Measurements from ENCODE around the gene ADCY7. TPM values are rescaled to one million over a fixed set of nuclear protein-coding genes. Genes with fewer than 3 reads are reported as not detected.
A peak's percentile ranks its signal among the peaks of the same experiment; 100 is the strongest.

The ADCY7 gene
- total RNA-seq, 1 donor from 2014 or later = 128 TPM

DNA sequence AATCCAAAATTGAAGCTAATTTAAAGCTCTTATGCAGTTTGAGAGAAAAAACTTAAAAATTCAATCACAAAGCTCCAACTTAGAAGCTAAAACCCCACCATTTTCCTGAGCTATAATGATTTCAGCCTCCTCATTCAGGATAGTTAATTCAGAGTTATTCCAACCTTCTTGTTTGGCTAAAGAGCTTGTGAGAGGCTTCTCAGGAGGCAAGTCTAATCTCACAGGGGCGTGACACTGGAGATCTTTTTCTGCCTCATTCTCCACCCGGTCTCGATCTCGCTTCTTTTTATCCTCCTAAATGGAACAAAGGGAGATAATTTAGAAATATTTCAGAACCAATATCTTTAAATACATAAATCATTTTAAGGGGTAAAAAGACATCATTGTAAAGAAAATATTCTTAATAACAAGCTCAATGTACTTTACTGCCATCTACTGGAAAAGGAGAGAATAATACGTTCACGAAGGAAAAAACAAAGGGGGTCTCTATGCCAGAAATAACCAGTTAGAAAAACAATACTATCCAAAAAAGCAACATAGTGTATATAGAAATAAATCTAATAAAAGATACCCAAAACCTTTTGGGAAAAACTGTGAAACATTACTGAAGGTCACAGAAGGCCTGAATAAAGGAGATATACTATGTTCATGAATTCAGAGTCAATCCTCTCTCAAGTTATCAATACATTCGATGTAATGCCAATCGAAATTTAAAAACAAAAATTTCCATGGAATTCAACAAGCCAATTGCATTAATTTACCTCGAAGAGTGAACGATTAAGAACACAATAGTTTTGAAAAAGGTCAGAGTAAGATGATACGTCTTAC lies 88.5 kb downstream of the ADCY7 start:
- POLR2A ChIA-PET = interaction anchor here (1.3 kb wide), 1 partner anchor 28 kb away, joined by 4 read pairs; no protein-coding TSS in a partner anchor
- Mint-ChIP-seq H3K4me3 (no peak overlapping the region), H3K27ac (no peak overlapping the region), H3K9me3 (no peaks in the 10 kb centered on the region), H3K4me1 (peaks cover 12% of the 10 kb centered on the region), H3K27me3 (no peaks in the 10 kb centered on the region), H3K36me3 (ENCODE audit: low read depth) (peaks cover 63% of the 10 kb centered on the region)
- ATAC-seq (ENCODE audit: low read depth) (no peak), DNase-seq (no peak)
- CTCF ChIA-PET = interaction anchor here (0.7 to 6.5 kb wide), 31 partner anchors 11 to 452 kb away, joined by 3 to 117 read pairs (median 5); partner anchors contain the start of gene CNEP1R1
- intact Hi-C loops (cut with micrococcal nuclease) = loop anchor here (1.0 kb wide), 6 partner anchors 28 to 392 kb away; partner anchors contain the start of gene ADCY7
- TF ChIP-seq, protein P1, sequence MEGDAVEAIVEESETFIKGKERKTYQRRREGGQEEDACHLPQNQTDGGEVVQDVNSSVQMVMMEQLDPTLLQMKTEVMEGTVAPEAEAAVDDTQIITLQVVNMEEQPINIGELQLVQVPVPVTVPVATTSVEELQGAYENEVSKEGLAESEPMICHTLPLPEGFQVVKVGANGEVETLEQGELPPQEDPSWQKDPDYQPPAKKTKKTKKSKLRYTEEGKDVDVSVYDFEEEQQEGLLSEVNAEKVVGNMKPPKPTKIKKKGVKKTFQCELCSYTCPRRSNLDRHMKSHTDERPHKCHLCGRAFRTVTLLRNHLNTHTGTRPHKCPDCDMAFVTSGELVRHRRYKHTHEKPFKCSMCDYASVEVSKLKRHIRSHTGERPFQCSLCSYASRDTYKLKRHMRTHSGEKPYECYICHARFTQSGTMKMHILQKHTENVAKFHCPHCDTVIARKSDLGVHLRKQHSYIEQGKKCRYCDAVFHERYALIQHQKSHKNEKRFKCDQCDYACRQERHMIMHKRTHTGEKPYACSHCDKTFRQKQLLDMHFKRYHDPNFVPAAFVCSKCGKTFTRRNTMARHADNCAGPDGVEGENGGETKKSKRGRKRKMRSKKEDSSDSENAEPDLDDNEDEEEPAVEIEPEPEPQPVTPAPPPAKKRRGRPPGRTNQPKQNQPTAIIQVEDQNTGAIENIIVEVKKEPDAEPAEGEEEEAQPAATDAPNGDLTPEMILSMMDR (IDR thresholded peaks at IDR 0.05) = peak; percentile 75

DNA sequence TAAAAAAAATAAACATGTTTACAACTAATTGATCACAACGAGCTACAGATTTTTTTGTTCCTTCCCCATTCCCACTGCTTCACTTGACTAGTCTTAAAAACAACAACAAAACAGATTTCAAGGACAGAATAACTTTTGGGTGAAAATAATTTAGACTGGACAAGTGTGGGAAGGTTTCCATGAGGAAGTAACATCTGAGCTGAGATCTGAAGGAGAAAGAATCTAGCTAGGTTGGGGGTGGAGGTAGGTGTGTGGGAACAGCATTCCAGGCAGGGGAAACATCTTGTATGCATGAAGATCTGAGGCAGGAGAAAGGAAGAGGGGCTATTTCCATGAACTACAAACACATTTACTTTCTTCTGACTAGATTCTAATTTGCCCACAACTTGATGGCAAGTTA lies 93.3 kb downstream of the ADCY7 start:
- no peaks in the 10 kb centered on the region for H3K9me3 Mint-ChIP-seq
- peaks cover 30% of the 10 kb centered on the region for H3K4me1 Mint-ChIP-seq
- TF ChIP-seq, protein P1 (IDR thresholded peaks at IDR 0.05) = no peak
- no peak for DNase-seq
- POLR2A ChIA-PET = no interaction called here
- ATAC-seq (ENCODE audit: low read depth) = no peak
- peaks cover 63% of the 10 kb centered on the region for H3K36me3 Mint-ChIP-seq (ENCODE audit: low read depth)
- H3K27ac Mint-ChIP-seq = no peak overlapping the region
- CTCF ChIA-PET = interaction anchor here (1.0 to 1.7 kb wide), 5 partner anchors 33 to 391 kb away, joined by 3 to 5 read pairs (median 3); partner anchors contain the start of gene CNEP1R1
- H3K4me3 Mint-ChIP-seq = no peak overlapping the region
- intact Hi-C loops (cut with micrococcal nuclease) = no loop called here
- H3K27me3 Mint-ChIP-seq = no peaks in the 10 kb centered on the region

DNA sequence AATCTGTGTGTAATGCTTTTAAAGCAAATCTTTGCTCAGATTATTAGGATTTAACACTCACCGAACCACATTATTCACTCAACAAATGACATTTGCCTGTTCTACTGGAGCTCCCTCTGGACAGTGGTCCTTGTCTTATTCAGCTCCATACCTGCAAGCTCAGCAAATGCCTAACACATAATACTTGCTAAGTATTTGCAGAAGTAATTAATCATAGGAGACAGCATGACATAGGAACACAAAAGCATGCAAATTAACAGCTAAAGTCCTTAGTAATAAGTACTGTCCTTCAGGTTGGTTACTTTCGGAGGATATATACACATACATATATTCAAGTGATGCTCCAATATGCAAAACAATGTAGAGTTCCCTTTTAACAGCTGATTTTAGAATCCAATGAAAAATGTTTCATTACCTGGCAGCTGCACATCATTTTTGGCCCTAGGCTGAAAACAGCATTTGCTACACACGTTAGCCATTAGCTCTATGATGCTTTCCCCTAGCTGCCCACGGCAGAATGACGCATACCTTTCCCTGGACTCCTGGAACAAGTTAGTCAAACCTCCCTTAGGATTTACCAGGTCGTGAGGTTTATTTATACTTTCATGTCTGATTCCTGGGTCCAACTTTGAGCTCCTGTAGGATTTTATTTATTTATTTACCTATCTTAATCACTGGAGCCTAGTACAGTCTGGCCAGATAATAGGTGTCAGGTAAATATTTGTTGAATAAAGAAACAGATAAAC lies 93.9 kb downstream of the ADCY7 start:
- TF ChIP-seq, protein P1 (IDR thresholded peaks at IDR 0.05) = no peak
- H3K4me3 Mint-ChIP-seq = no peak overlapping the region
- no peak overlapping the region for H3K27ac Mint-ChIP-seq
- intact Hi-C loops (cut with micrococcal nuclease) = no loop called here
- ChIA-PET CTCF (interaction anchor here (1.0 to 1.7 kb wide), 5 partner anchors 33 to 391 kb away, joined by 3 to 5 read pairs (median 3); partner anchors contain the start of gene CNEP1R1), POLR2A (no interaction called here)
- no peaks in the 10 kb centered on the region for H3K9me3 Mint-ChIP-seq
- peaks cover 64% of the 10 kb centered on the region for H3K36me3 Mint-ChIP-seq (ENCODE audit: low read depth)
- ATAC-seq (ENCODE audit: low read depth) (no peak), DNase-seq (no peak)
- H3K4me1 Mint-ChIP-seq = peaks cover 32% of the 10 kb centered on the region
- H3K27me3 Mint-ChIP-seq = no peaks in the 10 kb centered on the region

DNA sequence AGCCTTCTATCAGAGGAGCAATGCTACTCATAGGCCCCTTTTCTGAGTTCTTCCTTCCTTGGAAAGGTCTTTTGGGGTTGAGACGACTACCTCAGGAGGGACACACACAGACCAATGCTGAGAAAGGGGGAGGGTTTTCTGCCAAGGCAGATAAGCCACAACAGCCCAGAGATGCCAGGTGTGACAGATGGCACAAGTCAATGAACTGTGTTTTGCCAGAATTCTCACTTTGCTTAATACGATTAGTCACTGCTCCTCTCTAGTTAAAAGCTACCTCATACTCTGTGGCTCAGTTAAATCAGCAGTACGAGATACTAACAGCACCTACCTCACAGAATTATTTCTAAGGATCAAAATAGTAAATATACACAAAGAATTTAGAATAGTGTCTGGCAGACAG lies 94.4 kb downstream of the ADCY7 start:
- Mint-ChIP-seq H3K4me1 (peaks cover 38% of the 10 kb centered on the region), H3K36me3 (ENCODE audit: low read depth) (peaks cover 68% of the 10 kb centered on the region), H3K27me3 (no peaks in the 10 kb centered on the region), H3K4me3 (no peak overlapping the region), H3K27ac (no peak overlapping the region), H3K9me3 (no peaks in the 10 kb centered on the region)
- ChIA-PET CTCF (interaction anchor here (0.7 to 2.1 kb wide), 5 partner anchors 34 to 444 kb away, joined by 3 to 9 read pairs (median 3); no protein-coding TSS in a partner anchor), POLR2A (interaction anchor here (0.7 kb wide), 1 partner anchor 105 kb away, joined by 3 read pairs; no protein-coding TSS in a partner anchor)
- intact Hi-C loops (cut with micrococcal nuclease) = no loop called here
- ATAC-seq (ENCODE audit: low read depth) (no peak), DNase-seq (no peak)
- TF ChIP-seq, protein P1 (IDR thresholded peaks at IDR 0.05) = no peak

Measured in activated B cell treated with CpG ODN at 0.5 μM for 24 hours (primary cell).